WTC11 (cell line): ENCODE data around the gene ABTB2.

Source experiments
- ELF4 ChIP-seq: sonication (generic); formaldehyde crosslinking; IDR thresholded peaks from 2 replicates; pipeline ENCODE4 v1.8.1; 2022; ENCODE audit warnings: low read depth, mild to moderate bottlenecking, moderate library complexity, missing genetic modification reagents
- ESRRA ChIP-seq: sonication (generic); formaldehyde crosslinking; IDR thresholded peaks from 2 replicates; pipeline ENCODE4 v1.8.1; 2022; ENCODE audit warnings: mild to moderate bottlenecking, missing genetic modification reagents, borderline replicate concordance
- NR3C1 ChIP-seq: sonication (generic); formaldehyde crosslinking; conservative IDR thresholded peaks from 2 replicates; pipeline ENCODE4 v1.8.1; 2023; ENCODE audit warnings: low read depth, mild to moderate bottlenecking, missing genetic modification reagents
- RORB ChIP-seq: fragments of 250-450 bp; sonication (Bioruptor Pico); IDR thresholded peaks from 2 replicates; pipeline ENCODE4 v1.9.0; 2021; ENCODE audit warnings: mild to moderate bottlenecking
- ZNF232 ChIP-seq: sonication (generic); formaldehyde crosslinking; IDR thresholded peaks from 2 replicates; pipeline ENCODE4 v1.8.0; 2022; ENCODE audit warnings: mild to moderate bottlenecking, missing genetic modification reagents
- ZNF416 ChIP-seq: fragments of 250-450 bp; sonication (Bioruptor Pico); IDR thresholded peaks from 2 replicates; pipeline ENCODE4 v1.9.0; 2021; ENCODE audit warnings: mild to moderate bottlenecking, inconsistent platforms
- TF ChIP-seq, protein P1 (sequence below): sonication (generic); formaldehyde crosslinking; IDR thresholded peaks from 2 replicates; pipeline ENCODE4 v1.8.1; 2023; ENCODE audit warnings: mild to moderate bottlenecking, moderate library complexity, missing genetic modification reagents
- TF ChIP-seq, protein P2 (sequence below): sonication (generic); formaldehyde crosslinking; conservative IDR thresholded peaks from 2 replicates; pipeline ENCODE4 v1.8.1; 2023; ENCODE audit warnings: mild to moderate bottlenecking, low read depth, missing genetic modification reagents, moderate library complexity
- TF ChIP-seq, protein P3 (sequence below): fragments of 200-600 bp; IDR thresholded peaks from 2 replicates; pipeline ENCODE4 v1.8.0; 2022; ENCODE audit warnings: antibody characterized with exemption

GRCh38 chr11:34299284-34299972 lies 58.4 kb downstream of the ABTB2 start:
- TF ChIP-seq, protein P1, sequence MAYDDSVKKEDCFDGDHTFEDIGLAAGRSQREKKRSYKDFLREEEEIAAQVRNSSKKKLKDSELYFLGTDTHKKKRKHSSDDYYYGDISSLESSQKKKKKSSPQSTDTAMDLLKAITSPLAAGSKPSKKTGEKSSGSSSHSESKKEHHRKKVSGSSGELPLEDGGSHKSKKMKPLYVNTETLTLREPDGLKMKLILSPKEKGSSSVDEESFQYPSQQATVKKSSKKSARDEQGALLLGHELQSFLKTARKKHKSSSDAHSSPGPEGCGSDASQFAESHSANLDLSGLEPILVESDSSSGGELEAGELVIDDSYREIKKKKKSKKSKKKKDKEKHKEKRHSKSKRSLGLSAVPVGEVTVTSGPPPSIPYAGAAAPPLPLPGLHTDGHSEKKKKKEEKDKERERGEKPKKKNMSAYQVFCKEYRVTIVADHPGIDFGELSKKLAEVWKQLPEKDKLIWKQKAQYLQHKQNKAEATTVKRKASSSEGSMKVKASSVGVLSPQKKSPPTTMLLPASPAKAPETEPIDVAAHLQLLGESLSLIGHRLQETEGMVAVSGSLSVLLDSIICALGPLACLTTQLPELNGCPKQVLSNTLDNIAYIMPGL (CRISPR knock-in tag): no peak
- TF ChIP-seq RORB (no peak), ELF4 (CRISPR knock-in tag) (no peak), ZNF232 (no peak), ZNF416 (CRISPR knock-in tag) (no peak), NR3C1 (CRISPR knock-in tag) (no peak), ESRRA (no peak)
- TF ChIP-seq, protein P2, sequence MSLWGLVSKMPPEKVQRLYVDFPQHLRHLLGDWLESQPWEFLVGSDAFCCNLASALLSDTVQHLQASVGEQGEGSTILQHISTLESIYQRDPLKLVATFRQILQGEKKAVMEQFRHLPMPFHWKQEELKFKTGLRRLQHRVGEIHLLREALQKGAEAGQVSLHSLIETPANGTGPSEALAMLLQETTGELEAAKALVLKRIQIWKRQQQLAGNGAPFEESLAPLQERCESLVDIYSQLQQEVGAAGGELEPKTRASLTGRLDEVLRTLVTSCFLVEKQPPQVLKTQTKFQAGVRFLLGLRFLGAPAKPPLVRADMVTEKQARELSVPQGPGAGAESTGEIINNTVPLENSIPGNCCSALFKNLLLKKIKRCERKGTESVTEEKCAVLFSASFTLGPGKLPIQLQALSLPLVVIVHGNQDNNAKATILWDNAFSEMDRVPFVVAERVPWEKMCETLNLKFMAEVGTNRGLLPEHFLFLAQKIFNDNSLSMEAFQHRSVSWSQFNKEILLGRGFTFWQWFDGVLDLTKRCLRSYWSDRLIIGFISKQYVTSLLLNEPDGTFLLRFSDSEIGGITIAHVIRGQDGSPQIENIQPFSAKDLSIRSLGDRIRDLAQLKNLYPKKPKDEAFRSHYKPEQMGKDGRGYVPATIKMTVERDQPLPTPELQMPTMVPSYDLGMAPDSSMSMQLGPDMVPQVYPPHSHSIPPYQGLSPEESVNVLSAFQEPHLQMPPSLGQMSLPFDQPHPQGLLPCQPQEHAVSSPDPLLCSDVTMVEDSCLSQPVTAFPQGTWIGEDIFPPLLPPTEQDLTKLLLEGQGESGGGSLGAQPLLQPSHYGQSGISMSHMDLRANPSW (CRISPR knock-in tag): no peak
- TF ChIP-seq, protein P3, sequence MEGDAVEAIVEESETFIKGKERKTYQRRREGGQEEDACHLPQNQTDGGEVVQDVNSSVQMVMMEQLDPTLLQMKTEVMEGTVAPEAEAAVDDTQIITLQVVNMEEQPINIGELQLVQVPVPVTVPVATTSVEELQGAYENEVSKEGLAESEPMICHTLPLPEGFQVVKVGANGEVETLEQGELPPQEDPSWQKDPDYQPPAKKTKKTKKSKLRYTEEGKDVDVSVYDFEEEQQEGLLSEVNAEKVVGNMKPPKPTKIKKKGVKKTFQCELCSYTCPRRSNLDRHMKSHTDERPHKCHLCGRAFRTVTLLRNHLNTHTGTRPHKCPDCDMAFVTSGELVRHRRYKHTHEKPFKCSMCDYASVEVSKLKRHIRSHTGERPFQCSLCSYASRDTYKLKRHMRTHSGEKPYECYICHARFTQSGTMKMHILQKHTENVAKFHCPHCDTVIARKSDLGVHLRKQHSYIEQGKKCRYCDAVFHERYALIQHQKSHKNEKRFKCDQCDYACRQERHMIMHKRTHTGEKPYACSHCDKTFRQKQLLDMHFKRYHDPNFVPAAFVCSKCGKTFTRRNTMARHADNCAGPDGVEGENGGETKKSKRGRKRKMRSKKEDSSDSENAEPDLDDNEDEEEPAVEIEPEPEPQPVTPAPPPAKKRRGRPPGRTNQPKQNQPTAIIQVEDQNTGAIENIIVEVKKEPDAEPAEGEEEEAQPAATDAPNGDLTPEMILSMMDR: no peak
